ENCODE results near the gene SERP2. TPM values are rescaled to one million over a fixed set of nuclear protein-coding genes. Genes with fewer than 3 reads are reported as not detected.

SERP2 gene
- total and polyA plus RNA-seq, 9 of the 15 experiments (the other 6 are each of a cell fraction or from before 2014, with no cell fraction given), result 0.13 TPM; not detected in 8

DNA sequence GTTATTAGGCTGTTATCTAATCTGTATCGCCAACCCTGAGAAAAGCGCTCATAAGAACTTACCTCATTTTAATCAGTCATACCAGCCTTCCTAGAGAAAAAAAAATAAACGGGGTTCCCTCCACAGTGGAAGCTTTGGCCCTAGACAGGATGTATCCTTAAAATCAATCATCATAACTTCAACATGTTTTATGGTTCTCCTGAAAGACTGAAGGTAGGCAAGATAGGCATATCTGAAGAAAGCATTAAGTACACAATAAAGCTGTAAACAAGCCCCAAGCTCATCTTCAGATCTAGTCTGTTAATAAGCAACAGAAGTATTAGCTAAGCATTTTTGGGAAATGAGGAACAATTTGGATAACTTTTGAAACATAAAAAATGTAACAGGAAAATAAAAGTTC lies 18.7 kb upstream of the SERP2 start (continued):
- TF ChIP-seq, protein P1, sequence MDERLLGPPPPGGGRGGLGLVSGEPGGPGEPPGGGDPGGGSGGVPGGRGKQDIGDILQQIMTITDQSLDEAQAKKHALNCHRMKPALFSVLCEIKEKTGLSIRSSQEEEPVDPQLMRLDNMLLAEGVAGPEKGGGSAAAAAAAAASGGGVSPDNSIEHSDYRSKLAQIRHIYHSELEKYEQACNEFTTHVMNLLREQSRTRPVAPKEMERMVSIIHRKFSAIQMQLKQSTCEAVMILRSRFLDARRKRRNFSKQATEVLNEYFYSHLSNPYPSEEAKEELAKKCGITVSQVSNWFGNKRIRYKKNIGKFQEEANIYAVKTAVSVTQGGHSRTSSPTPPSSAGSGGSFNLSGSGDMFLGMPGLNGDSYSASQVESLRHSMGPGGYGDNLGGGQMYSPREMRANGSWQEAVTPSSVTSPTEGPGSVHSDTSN (CRISPR knock-in tag; IDR thresholded peaks at IDR 0.05; ENCODE audit: low read depth), result no peak
- TF ChIP-seq, protein P1 (tag; conservative IDR thresholded peaks at IDR 0.05; ENCODE audit: low read depth), result peak; percentile 74
- TF ChIP-seq, protein P2, sequence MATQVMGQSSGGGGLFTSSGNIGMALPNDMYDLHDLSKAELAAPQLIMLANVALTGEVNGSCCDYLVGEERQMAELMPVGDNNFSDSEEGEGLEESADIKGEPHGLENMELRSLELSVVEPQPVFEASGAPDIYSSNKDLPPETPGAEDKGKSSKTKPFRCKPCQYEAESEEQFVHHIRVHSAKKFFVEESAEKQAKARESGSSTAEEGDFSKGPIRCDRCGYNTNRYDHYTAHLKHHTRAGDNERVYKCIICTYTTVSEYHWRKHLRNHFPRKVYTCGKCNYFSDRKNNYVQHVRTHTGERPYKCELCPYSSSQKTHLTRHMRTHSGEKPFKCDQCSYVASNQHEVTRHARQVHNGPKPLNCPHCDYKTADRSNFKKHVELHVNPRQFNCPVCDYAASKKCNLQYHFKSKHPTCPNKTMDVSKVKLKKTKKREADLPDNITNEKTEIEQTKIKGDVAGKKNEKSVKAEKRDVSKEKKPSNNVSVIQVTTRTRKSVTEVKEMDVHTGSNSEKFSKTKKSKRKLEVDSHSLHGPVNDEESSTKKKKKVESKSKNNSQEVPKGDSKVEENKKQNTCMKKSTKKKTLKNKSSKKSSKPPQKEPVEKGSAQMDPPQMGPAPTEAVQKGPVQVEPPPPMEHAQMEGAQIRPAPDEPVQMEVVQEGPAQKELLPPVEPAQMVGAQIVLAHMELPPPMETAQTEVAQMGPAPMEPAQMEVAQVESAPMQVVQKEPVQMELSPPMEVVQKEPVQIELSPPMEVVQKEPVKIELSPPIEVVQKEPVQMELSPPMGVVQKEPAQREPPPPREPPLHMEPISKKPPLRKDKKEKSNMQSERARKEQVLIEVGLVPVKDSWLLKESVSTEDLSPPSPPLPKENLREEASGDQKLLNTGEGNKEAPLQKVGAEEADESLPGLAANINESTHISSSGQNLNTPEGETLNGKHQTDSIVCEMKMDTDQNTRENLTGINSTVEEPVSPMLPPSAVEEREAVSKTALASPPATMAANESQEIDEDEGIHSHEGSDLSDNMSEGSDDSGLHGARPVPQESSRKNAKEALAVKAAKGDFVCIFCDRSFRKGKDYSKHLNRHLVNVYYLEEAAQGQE (IDR thresholded peaks at IDR 0.05; ENCODE audit: borderline replicate concordance), result no peak
- TF ChIP-seq, protein P2 (CRISPR knock-in tag; IDR thresholded peaks at IDR 0.05; ENCODE audit: low read depth), result no peak
- TF ChIP-seq, protein P3, sequence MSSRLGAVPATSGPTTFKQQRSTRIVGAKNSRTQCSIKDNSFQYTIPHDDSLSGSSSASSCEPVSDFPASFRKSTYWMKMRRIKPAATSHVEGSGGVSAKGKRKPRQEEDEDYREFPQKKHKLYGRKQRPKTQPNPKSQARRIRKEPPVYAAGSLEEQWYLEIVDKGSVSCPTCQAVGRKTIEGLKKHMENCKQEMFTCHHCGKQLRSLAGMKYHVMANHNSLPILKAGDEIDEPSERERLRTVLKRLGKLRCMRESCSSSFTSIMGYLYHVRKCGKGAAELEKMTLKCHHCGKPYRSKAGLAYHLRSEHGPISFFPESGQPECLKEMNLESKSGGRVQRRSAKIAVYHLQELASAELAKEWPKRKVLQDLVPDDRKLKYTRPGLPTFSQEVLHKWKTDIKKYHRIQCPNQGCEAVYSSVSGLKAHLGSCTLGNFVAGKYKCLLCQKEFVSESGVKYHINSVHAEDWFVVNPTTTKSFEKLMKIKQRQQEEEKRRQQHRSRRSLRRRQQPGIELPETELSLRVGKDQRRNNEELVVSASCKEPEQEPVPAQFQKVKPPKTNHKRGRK (tag; IDR thresholded peaks at IDR 0.05), result no peak
- TF ChIP-seq, protein P4, sequence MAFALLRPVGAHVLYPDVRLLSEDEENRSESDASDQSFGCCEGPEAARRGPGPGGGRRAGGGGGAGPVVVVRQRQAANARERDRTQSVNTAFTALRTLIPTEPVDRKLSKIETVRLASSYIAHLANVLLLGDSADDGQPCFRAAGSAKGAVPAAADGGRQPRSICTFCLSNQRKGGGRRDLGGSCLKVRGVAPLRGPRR (CRISPR knock-in tag; IDR thresholded peaks at IDR 0.05), result no peak
- no peak for TF ChIP-seq KDM1A (IDR thresholded peaks at IDR 0.05)
- no peak for TF ChIP-seq HMG20A (CRISPR knock-in tag; conservative IDR thresholded peaks at IDR 0.05)
- TF ChIP-seq SAFB2 (IDR thresholded peaks at IDR 0.05; ENCODE audit: borderline replicate concordance, low read depth, low read length, severe bottlenecking), result no peak
- TF ChIP-seq EP300 (IDR thresholded peaks at IDR 0.05; ENCODE audit: low read length), result peak; percentile 47
- no peak for TF ChIP-seq NFIC (IDR thresholded peaks at IDR 0.05)
- TF ChIP-seq ZNF212 (CRISPR knock-in tag; IDR thresholded peaks at IDR 0.05), result no peak
- TF ChIP-seq KDM4B (IDR thresholded peaks at IDR 0.05; ENCODE audit: borderline replicate concordance in 2 of 2, low read depth in 1 of 2), result no peak
- no peak for TF ChIP-seq EP400 (IDR thresholded peaks at IDR 0.05)
- TF ChIP-seq KAT8 (IDR thresholded peaks at IDR 0.05; ENCODE audit: low read depth), result no peak
- no peak for TF ChIP-seq ETV5 (CRISPR knock-in tag; IDR thresholded peaks at IDR 0.05; ENCODE audit: low read depth)
- TF ChIP-seq, protein P5, sequence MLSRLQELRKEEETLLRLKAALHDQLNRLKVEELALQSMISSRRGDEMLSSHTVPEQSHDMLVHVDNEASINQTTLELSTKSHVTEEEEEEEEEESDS (CRISPR knock-in tag; IDR thresholded peaks at IDR 0.05), result no peak

Data from K562 (cell line).